Activated CD4-positive, CD25-positive, alpha-beta regulatory T cell treated with anti-CD3 and anti-CD28 coated beads, Interleukin-2, amount 50 U/mL, for 24 hours (primary cell): Measurements from ENCODE around the gene TBC1D14.

Source experiments
- ATAC-seq, 2 donors: fragments of 150-1000 bp; cut with Tn5 transposase; one replicate each; pipeline ENCODE4 v1.10.0; 2021; ENCODE audit warnings: mild to moderate bottlenecking in 1 of 2, moderate library complexity in 1 of 2

TBC1D14 gene

DNA sequence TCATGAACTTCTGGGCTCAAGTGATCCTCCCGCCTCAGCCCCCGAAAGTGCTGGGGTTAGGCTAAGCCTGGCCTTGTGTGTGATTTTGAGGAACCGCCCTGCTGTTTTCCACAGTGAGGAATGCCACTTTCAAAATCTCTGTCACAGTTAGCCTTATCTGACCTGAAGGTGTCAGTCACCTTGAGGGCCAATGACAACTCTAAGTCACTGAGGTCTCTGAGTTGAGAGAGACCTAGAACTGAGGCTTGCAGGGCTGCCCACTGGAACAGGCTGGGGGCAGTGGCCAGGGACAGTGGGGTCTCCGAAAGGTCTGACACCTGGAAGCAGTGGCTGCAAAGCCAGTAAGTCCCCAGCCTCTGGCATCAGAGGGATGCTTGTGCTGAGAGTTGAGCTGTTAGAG lies 139.7 kb downstream of the TBC1D14 start:
- no peak for ATAC-seq

GRCh38 chr4:7049739-7050138 lies 140.1 kb downstream of the TBC1D14 start:
- ATAC-seq, result no peak

DNA sequence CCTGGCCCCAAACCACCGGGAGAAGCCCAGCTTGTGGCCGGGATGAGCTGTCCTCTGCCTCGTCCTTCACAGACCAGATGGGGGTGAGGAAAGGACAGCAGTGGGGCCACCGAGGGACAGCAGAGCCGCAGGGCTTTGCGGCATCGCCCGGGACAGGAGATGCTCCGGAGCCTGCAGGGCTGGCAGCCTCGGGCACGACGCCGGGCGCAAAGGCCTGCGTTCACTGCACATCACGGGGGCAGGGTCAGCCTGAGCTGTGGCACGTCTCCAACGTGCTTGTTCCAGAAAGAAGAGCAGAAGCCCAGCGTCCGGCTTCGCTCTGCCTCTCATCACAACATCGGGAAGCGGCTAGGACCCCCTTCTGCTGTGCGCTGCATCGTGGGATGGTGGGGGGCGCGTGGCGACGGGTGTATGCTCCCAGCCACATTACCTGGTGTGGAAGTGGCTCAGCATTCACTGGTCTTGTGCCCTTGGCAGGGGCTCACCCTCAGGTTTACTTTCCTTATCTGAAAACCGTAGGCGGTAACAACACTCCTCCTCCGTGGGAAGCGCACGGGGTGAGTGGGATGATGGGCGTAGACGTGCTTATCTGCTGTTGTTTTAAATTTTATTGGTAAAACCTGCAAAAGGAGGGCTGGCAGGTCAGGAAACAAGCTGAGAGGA lies 141.0 kb downstream of the TBC1D14 start:
- no peak for ATAC-seq

- ATAC-seq, result no peak
These were observed 141.5 kb downstream of the TBC1D14 start for GRCh38 chr4:7051144-7051495.

DNA sequence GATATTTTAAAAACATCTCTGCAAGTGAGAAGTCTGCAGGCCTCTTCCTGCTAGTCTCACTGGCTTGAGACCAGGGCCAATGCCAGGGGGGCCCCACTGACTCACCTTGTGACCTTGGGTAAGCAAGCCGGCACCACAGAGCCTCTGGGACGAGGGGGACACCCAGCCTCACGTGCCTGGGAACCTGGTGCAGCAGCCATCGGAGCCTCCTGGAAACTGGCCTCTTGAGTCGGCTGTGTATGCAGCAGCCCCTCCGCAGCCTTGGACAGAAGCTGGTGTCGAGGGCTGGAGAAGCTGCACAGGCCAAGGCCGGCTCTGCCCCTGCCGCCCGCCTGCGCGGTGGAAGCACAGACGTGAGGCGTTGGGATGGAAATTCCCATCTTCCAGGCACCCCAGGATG lies 142.3 kb downstream of the TBC1D14 start:
- ATAC-seq, result no peak

DNA sequence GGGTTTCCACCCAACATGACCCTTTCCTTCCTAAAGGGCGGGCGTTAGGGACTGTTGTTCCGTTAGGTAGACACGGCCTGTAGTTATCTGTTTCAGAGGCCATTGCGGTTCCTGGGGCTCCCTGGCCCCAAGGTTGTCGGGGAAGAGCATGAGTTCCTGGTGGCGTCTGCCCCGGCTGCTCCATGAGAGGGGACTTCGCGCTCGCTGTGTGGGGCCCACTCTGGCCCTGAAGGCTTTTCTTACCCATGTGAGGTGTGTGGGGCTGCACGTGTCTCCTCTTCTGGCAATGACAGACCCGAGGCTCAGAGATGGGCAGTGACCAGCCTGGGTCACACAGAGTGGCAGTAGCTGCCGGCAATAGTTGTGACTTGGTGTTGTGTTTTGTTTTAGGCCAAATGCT lies 142.7 kb downstream of the TBC1D14 start:
- ATAC-seq, result no peak

GRCh38 chr4:7052923-7053715 lies 143.5 kb downstream of the TBC1D14 start:
- ATAC-seq, result no peak

- ATAC-seq, result no peak
These were observed 144.7 kb downstream of the TBC1D14 start for GRCh38 chr4:7054106-7054880.

DNA sequence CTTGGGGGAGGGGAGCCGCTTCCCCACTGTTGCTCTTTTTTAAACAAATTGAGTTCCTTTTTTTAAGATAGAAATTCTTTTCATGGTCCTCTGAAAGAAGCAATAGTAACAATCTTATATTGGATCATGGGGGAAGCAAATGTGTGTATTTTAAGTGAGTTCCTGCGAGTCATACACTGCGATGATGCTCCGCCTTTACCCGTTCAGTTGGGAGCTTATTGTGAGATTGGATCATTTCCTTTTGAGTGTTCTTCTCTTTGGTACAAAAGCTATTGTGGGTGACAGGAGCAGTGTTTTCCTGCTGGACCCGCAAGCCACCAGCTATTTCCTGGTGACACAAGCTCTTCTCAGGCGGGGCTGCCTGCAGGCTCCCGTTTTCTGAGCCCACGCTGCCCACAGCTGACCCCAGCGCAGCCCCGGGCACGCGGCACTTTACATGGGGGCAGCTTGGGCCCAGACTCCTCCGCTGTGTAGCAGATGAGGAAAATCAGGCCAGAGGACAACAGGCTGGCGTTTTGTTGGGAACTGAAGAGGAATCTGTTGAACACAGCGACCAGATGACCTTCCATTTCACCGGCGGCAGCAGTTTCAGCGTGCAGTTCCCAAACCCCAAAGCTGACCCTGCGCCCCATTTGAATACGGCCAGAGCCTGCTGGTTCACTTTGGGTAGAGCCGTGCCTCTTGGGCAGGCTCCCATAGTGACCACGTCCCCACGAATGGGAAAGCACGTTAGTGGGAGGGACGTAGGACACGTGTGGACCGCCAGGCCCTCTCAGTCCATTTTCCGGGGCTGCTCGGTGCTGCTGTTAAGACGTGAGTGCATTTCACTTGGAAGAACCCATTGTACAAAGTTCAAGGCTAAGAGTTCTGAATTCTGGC lies 145.7 kb downstream of the TBC1D14 start:
- no peak for ATAC-seq

- ATAC-seq, result no peak
These were observed 146.3 kb downstream of the TBC1D14 start for GRCh38 chr4:7055990-7056325.

DNA sequence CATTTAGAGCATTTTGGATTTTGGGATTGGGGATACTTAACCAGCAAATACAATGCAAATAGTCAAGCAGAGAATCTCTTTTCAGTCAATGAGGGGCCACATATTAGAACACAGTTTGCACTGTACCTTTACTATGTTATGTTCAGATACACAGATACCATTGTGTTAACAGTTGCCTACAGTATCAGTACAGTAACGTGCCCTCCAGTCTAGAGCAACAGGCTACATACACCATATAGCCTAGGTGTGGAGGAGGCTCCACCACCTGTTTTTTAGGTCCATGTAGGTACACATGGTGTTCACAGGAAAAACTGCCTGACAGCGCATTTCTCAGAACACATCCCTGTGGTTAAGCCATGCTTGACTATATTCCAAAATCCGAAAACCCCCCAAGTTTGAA lies 149.2 kb downstream of the TBC1D14 start:
- no peak for ATAC-seq

- no peak for ATAC-seq
These were observed 150.0 kb downstream of the TBC1D14 start for GRCh38 chr4:7059662-7060061.

- no peak for ATAC-seq
These were observed 150.9 kb downstream of the TBC1D14 start for GRCh38 chr4:7060346-7061150.

GRCh38 chr4:7061815-7062214 lies 152.2 kb downstream of the TBC1D14 start:
- ATAC-seq, result no peak

GRCh38 chr4:7062816-7063215 lies 153.2 kb downstream of the TBC1D14 start:
- no peak for ATAC-seq

GRCh38 chr4:7063362-7063761 lies 153.7 kb downstream of the TBC1D14 start:
- no peak for ATAC-seq

DNA sequence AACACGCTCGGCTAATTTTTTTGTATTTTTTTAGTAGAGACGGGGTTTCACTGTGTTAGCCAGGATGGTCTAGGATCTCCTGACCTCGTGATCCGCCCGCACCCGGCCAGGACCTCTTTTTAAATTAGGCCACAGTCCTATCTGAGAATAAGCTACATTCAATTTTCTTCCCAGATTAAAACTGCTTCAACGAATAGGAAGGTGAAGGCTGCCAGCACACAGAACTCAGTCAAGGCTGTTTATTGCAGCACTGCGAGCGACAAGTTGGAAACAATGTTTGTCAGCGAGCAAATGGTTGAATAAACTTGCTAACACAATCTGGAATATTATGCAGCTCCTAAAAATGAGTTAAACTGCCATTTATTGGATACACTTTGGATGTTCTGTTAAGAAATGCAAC lies 156.4 kb downstream of the TBC1D14 start:
- ATAC-seq, result no peak

DNA sequence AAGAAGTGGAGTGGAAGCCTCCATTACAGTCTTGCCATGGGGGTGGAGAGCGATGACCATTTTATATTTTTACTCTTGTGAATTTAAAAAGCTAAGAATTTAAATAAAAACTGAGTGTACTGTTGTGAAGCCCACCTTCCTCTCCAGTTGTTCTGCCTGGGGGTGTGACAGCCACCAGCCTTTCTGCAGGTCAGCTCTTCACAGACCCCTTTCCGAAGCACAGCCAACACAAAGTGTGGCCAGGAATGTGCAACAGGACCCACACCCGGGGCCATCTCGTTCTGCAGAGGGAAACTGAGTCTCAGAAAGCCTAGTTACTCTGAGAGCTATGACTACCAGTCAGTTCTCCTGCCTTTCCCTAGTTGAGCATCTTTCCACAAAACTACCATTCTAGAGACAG lies 156.9 kb downstream of the TBC1D14 start:
- ATAC-seq, result no peak

DNA sequence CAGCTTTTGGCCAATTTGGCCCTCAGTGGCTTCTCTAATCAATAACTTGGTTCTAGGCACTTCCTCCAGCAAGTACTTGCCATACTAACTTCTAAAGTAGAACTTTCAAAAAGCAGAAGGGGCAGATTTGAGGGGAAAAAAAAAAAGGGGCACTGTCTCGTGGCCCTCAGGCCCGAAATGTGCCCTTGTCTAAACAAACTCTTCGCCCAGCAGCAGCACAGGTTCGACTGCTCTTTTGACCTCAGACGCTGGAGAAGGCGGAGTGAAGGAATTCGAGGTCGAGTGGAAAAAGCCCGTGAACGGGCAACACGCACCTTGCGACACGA lies 157.5 kb downstream of the TBC1D14 start:
- no peak for ATAC-seq

DNA sequence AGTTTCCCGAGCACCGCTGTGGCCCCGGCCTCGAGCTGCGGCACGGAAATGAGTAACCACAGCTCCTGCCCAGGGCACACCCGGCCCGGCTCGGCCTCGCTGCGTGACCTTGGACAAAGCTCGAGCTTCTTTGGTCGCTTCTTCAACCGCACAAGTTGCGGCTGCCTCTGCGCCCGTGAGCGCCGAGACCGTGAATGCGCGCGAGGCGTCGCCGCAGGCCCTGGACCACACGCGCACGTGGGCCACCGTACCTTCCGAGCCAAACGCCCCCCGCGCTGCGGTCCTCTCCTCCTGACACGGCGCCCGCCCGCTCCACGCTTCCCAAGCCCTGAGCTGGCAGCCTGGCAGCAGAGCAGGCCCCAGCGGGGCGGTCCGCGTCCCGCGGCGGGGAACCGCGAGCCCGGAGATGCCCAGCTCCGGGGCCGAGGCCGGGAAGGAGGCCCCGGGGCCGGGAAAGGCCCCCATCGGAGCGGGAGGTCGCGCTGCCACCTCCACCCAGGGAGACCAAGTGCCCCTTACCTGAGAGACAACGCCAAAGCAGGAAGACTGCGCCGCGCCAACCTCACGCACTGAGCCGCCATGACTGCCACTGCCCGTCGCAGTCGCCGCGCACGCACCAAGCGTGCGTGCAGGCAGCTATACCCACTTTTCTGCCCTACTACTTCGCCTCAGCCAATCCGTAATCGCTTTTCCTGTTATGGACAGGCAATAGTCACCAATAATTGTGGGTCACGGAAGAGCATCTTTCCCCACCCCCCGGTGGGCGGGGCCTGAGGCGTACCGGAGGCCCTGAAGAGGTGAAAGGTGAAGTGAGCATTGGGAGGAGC lies 158.0 kb downstream of the TBC1D14 start, which contains the start of gene GRPEL1:
Gene GRPEL1 (minus strand): TSS at position 613 of the 827 bp plus-strand sequence. CDS start 32 bp downstream, at position 581.
- ATAC-seq, result peak; percentile 95

- ATAC-seq, result no peak
These were observed 158.7 kb downstream of the TBC1D14 start for GRCh38 chr4:7068279-7068842.
